Stimulated activated naive CD4-positive, alpha-beta T cell treated with Interleukin-2 at 50 U/mL for 16 hours (primary cell): ENCODE results near the gene RASSF10.

Experiments
- DNase-seq: peaks from one replicate; lab custom pipeline; 2025; lab: John Stamatoyannopoulos, UW

The RASSF10 gene

GRCh38 chr11:13055200-13055599 is 46.1 kb downstream of the RASSF10 start:
- no peak for DNase-seq

- DNase-seq = no peak
Measured at GRCh38 chr11:13061294-13061990, 52.3 kb downstream of the RASSF10 start.
